Activated CD4-positive, CD25-positive, alpha-beta regulatory T cell (primary cell): ENCODE data around the gene STOX2.

Experiments used
- DNase-seq, 4 experiments: peaks; one replicate each; lab custom pipeline; 2025; lab: John Stamatoyannopoulos, UW

The STOX2 gene, protein sequence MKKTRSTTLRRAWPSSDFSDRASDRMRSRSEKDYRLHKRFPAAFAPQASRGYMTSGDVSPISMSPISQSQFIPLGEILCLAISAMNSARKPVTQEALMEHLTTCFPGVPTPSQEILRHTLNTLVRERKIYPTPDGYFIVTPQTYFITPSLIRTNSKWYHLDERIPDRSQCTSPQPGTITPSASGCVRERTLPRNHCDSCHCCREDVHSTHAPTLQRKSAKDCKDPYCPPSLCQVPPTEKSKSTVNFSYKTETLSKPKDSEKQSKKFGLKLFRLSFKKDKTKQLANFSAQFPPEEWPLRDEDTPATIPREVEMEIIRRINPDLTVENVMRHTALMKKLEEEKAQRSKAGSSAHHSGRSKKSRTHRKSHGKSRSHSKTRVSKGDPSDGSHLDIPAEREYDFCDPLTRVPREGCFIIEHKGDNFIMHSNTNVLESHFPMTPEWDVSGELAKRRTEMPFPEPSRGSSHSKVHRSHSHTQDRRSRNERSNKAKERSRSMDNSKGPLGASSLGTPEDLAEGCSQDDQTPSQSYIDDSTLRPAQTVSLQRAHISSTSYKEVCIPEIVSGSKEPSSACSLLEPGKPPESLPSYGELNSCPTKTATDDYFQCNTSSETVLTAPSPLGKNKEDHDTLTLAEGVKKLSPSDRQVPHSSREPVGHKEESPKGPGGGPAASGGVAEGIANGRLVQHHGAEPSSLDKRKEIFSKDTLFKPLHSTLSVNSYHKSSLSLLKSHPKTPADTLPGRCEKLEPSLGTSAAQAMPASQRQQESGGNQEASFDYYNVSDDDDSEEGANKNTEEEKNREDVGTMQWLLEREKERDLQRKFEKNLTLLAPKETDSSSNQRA (N-terminal part only)

DNA sequence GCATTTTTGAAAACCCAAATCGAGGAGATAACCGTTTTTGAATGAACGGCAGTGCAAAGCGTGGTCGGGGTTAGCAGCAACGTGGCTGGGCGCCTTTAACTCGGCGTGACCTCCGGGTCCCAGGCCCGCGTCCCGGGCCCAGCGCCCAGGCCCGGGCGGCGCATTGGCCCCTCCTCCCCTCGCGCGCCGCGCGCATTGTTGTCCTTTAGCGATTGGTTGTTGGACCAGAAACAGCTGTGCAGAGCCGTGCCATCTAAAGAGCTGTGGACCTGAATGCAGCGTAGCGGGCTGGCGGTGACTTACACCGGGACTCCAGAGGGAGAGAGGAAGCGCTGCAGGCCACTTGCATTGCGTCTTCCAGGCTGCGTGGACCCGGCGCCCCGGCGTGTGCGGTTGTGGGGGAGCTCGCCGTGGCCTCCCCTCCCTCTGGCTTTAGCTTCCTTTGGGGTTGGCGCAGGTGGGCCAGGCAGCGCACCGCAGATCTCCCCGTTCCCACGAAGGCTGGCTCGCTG is at the start of gene STOX2:
STOX2 (plus strand) TSS at position 227 of the 512 bp plus-strand sequence. CDS start 1,484 bp downstream, outside the sequence.
- DNase-seq, result no peak

DNA sequence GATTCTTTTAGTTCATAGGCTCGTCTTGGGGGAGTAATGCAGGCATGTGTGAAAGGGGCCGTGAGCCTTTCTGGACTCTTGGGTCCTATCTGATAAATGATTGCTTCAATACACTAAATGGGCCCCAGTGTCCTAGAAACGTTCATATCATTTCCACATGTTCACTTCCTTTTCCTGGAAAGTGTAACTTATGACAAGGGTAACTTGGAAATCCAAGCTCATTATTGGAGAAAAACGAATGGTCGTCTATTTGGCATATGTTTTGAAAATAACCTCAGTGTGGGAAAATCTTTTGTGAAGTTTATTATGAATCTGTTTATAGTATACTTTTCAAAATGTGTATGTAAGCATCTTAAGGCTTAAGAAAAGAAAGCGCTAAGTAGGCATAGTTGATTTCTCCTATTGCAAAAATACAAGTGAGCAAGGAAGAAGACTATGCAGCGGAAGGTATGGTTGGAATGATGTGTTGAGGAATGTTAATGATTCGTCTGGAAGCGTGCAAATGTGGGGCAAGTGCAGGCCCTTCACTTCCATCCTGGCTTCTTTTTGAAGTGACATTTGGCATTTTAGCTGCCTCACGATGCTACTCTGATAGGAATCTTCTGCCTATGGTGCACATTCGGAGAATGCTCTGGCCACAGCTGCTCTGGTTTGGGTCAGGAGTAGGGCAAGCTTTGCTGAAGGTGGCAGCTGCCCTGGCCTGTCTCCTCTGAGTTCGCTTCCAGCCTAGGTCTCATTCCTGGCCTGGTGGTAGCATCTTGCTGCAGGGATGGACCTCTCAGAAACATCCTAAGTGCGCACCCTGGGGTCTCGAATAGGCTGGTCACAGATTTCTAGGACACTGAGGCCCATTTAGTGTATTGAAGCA is 49.5 kb upstream of the STOX2 start:
- no peak for DNase-seq

- no peak for DNase-seq
These were observed 48.1 kb upstream of the STOX2 start for GRCh38 chr4:183857040-183857439.

DNA sequence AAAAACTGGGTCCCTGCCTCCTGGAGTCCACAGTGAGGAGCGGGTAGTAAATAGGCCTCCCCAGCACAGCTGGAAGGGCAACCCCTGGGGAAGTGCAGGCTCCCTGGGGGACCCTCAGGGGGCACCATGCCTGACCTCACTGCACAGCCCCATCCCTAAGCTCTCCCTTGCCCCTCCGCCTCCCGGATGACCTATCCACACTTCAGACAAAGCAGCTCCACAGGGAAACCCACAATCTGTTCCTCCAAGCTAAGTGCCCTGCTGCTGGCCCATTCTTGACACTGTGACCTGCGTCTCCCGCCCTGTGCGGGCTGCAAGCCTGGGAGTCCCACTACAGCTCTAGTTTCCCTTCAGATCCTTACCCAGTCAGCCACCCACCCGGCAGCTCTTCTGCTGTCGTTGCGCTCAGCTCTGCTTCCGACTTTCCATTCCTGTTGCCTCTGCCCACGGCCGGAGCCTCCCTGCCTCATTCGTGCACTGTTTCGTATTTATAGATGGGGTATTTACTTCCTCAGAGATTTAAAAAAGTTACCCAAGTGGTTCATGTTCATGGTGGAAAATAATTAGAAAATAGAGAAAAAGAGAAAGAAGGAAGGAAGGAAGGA is 47.0 kb upstream of the STOX2 start:
- DNase-seq, result no peak

DNA sequence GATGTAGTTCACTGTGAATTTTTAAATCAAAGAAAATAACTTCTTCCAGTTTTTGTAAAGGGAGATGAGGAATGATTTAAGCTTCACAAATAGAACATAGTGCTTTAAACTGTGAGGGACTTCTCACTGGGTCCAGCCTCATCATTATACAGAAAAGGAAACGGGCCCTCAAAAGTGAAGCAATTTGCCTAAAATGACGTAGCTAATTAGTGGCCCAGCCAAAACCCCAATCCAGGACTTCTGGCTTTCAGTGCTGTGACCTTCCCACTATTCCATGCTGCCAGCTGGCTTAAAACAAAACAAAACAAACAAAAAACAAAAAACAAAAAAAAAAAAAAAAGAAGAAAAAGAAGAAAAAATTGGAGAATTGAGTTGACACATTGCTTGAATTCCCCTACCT is 45.0 kb upstream of the STOX2 start:
- DNase-seq, result no peak

- DNase-seq, result no peak
These were observed 44.4 kb upstream of the STOX2 start for GRCh38 chr4:183860731-183861130.

GRCh38 chr4:183861426-183861825 is 43.7 kb upstream of the STOX2 start:
- no peak for DNase-seq

- no peak for DNase-seq
These were observed 41.8 kb upstream of the STOX2 start for GRCh38 chr4:183863155-183863825.

- DNase-seq, result no peak
These were observed 37.9 kb upstream of the STOX2 start for GRCh38 chr4:183867247-183867646.

- DNase-seq, result no peak
These were observed 34.1 kb upstream of the STOX2 start for GRCh38 chr4:183870997-183871396.

- no peak for DNase-seq
These were observed 33.5 kb upstream of the STOX2 start for GRCh38 chr4:183871581-183871980.

DNA sequence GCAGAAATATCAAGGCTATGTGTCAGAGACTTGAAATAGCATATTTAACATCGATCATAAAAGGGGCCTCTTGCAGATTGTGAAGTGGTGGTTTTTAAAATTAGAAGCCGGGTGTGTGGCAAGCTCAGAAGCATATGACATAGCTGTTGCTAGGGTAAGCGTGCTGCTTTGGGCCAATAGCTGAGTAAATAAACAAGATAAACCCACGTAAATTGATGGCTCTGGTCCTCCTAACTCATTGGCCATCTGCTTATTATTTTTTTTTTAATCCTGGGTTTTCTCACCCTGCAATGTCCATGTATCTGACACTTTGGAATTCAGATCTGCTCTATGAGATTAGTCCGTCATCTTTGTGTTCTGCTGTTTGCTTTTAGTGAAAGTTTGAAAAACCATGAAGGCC is 32.6 kb upstream of the STOX2 start:
- no peak for DNase-seq

- no peak for DNase-seq
These were observed 31.5 kb upstream of the STOX2 start for GRCh38 chr4:183873409-183874185.

DNA sequence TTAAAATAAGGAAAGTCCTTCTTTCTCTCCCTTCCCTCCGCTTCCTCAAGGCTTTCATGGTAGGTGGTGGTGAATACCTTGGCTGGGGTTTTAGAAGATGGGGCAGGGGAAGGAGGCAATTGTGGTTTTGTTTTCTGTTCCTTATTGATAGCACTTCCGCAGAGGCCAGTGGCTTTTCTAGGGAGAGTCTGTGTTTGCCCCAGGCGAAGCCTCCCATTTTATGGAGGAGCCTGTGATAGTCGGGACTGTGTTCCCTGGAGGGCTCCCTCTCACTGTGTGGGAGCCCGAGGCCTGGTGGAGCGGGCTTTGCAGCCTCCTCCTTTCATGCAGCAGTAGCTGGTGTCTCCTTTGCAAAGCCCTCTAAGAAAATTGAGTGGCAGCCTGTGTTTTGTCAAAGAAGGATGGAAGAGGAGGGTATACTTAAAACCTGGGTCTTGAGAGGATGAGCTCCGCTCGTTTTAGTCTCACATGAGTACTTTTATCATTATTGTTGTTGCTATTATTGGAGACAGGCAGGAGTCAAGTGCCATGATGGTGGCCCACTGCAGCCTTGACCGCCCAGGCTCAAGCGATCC is 29.8 kb upstream of the STOX2 start:
- no peak for DNase-seq

DNA sequence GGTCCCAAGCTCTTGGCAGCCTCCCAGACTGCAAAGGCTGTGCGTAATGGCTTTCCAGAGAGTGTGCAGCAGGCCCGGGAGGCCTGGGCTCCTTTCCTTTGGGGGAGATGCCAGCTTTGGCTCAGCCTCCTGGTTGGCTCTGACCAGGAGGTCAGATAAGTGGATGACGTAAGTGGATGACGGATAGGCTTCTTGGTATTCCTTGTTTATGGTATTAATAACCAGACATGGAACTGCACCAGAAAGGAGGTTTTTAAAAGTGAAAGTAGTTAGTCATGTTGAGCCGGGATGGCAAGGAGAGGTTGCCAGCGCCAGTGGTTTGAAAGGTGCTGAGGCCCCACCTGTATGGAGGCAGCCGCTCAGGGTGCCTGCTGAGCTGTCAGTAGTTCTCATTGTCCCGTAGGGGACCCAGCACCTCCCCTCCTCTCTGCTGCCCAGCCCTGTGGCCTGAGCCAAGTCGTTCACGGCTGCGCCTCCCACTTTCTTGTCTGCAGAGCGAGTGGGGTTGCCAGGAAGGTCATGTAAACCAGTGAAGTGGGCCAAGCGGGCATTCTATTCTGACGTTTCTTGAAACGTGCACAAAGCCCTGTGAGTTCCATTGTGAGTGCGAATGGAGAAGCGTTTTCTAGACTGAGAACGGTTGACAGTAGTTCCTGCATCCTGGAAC is 28.7 kb upstream of the STOX2 start:
- DNase-seq, result no peak

- DNase-seq, result no peak
These were observed 26.7 kb upstream of the STOX2 start for GRCh38 chr4:183878251-183878970.

DNA sequence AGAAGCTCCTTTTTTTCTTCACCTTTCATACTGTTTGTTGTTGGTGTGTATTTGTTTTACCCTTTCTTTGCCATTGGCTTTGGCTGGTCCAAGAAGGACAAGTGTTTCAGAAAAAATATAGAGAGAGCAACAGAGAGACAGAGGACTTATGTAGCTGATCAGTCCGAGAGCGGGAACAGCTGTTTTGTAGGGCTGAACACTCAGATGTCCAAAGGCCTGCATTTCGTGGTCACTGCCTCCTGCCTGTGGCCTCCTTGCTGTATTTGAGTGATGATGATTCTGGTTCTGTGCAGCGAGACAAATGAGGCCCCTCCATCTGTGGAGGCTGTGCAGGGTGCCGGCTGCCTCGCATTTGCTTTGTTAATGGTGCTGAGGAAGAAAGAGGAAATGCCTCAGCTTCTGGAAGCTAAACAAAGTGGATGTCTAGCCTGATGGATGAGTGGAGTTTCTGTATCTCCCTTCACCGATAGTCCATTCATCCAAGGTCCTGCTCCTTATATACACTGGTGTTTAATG is 19.8 kb upstream of the STOX2 start:
- no peak for DNase-seq

GRCh38 chr4:183887351-183887750 is 17.8 kb upstream of the STOX2 start:
- DNase-seq, result no peak
